Mesenteric fat pad (tissue), 1 donor: ENCODE data around the gene CHIC2. TPM values are rescaled to one million over a fixed set of nuclear protein-coding genes. Genes with fewer than 3 reads are reported as not detected.

ENCODE experiments used
- total RNA-seq: library from RNA; stranded (reverse); fragmentation: NEBNext Ultra II Directional; extraction: Animal tissue kit (Norgen Biotek cat#: 25700); gene quantifications from one replicate; pipeline ENCODE4 v1.2.1, GENCODE V29; 2021
- donor health status: DM: yes; HTN: yes; CAD: no.

CHIC2 gene
- total RNA-seq, 1 donor from 2014 or later: 22.4 TPM

Other genes starting within 250 kb of the CHIC2 start
- gene GSX2, start 35.6 kb upstream of the CHIC2 start, total RNA-seq: not detected
- 181 TPM for gene PDGFRA, start 164.7 kb upstream of the CHIC2 start, total RNA-seq